Raji (cell line): ENCODE measurements around the gene PCDHGA2.

Source experiments
- POLR2A ChIP-seq: IDR thresholded peaks from 2 replicates; pipeline ENCODE4 v1.6.1; 2011; ENCODE audit warnings: low read depth, low read length, control low read depth; ENCODE audit not compliant: insufficient read depth

Gene PCDHGA2

GRCh38 chr5:141343242-141343952, 4.8 kb downstream of the PCDHGA2 start, which contains the start of gene PCDHGA3:
TSS of gene PCDHGA3 (plus strand) at chr5:141343829. CDS start at chr5:141344034, 205 bp downstream.
- TF ChIP-seq POLR2A, result no peak

- TF ChIP-seq POLR2A, result no peak
These were observed 5.4 kb downstream of the PCDHGA2 start for GRCh38 chr5:141343953-141344463.

GRCh38 chr5:141345327-141345726, 6.8 kb downstream of the PCDHGA2 start:
- TF ChIP-seq POLR2A, result no peak

- TF ChIP-seq POLR2A, result peak; percentile 47; the same call in 1 of the 2 replicates
These were observed 11.5 kb downstream of the PCDHGA2 start, which contains the start of gene PCDHGB1 for GRCh38 chr5:141349917-141350619. TSS of gene PCDHGB1 (plus strand) at chr5:141350099. CDS start at chr5:141350261, 162 bp downstream.

GRCh38 chr5:141351591-141351990, 13.0 kb downstream of the PCDHGA2 start:
- no peak for TF ChIP-seq POLR2A

- TF ChIP-seq POLR2A, result no peak
These were observed 16.4 kb downstream of the PCDHGA2 start, which contains the start of gene PCDHGA4 for GRCh38 chr5:141354900-141355469. TSS of gene PCDHGA4 (plus strand) at chr5:141355021. CDS start at chr5:141355108, 87 bp downstream.

GRCh38 chr5:141355641-141356040, 17.1 kb downstream of the PCDHGA2 start:
- TF ChIP-seq POLR2A, result no peak

- TF ChIP-seq POLR2A, result no peak
These were observed 17.6 kb downstream of the PCDHGA2 start for GRCh38 chr5:141356133-141356532.

- TF ChIP-seq POLR2A, result no peak
These were observed 18.4 kb downstream of the PCDHGA2 start for GRCh38 chr5:141356950-141357349.

- TF ChIP-seq POLR2A, result no peak
These were observed 21.3 kb downstream of the PCDHGA2 start, which contains the start of gene PCDHGB2 for GRCh38 chr5:141359790-141360426. TSS of gene PCDHGB2 (plus strand) at chr5:141359994. CDS start at chr5:141360136, 142 bp downstream.

GRCh38 chr5:141360685-141361084, 22.1 kb downstream of the PCDHGA2 start:
- TF ChIP-seq POLR2A, result no peak

GRCh38 chr5:141362719-141363118, 24.2 kb downstream of the PCDHGA2 start:
- TF ChIP-seq POLR2A, result no peak

GRCh38 chr5:141363952-141364660, 25.5 kb downstream of the PCDHGA2 start, which contains the start of gene PCDHGA5:
TSS of gene PCDHGA5 (plus strand) at chr5:141364162. CDS start at chr5:141364331, 169 bp downstream.
- no peak for TF ChIP-seq POLR2A
